H9 (cell line): ENCODE results near the gene PLXND1. TPM values are rescaled to one million over a fixed set of nuclear protein-coding genes. Genes with fewer than 3 reads are reported as not detected.
A peak's percentile ranks its signal among the peaks of the same experiment; 100 is the strongest.

Experiments
- DNase-seq: peaks from one replicate; pipeline ENCODE4 v3.0.0-alpha.2; 2017
- H2AFZ ChIP-seq: one replicate; pipeline ENCODE4 v1.6.1; 2013; ENCODE audit warnings: mild to moderate bottlenecking, low read length, control low read depth, moderate library complexity
- H2AK5ac ChIP-seq: 2 replicates; pipeline ENCODE4 v1.6.1; 2013; ENCODE audit warnings: low read length, control low read depth, mixed read lengths; ENCODE audit not compliant: insufficient read length
- H2BK120ac ChIP-seq: one replicate; pipeline ENCODE4 v1.6.1; 2013; ENCODE audit warnings: low read depth, mild to moderate bottlenecking, low read length, control low read depth, inconsistent platforms; ENCODE audit not compliant: poor library complexity, severe bottlenecking
- H2BK12ac ChIP-seq: 2 replicates; pipeline ENCODE4 v1.6.1; 2013; ENCODE audit warnings: low read length, control low read depth, mixed read lengths, low read depth; ENCODE audit not compliant: insufficient read length
- H2BK15ac ChIP-seq: 2 replicates; pipeline ENCODE4 v1.6.1; 2013; ENCODE audit warnings: low read depth, low read length, control low read depth
- H2BK20ac ChIP-seq: one replicate; pipeline ENCODE4 v1.6.1; 2013; ENCODE audit warnings: low read depth, mild to moderate bottlenecking, low read length, control low read depth, inconsistent platforms; ENCODE audit not compliant: poor library complexity, severe bottlenecking
- H2BK5ac ChIP-seq: 2 replicates; pipeline ENCODE4 v1.6.1; 2013; ENCODE audit warnings: low read length, control low read depth, mixed read lengths; ENCODE audit not compliant: insufficient read length
- H3K14ac ChIP-seq: 2 replicates; pipeline ENCODE4 v1.6.1; 2013; ENCODE audit warnings: low read length, control low read depth; ENCODE audit not compliant: insufficient read depth
- H3K18ac ChIP-seq: 2 replicates; pipeline ENCODE4 v1.6.1; 2013; ENCODE audit warnings: low read depth, mild to moderate bottlenecking, mixed read lengths, low read length, control low read depth; ENCODE audit not compliant: insufficient read length
- H3K23ac ChIP-seq: 2 replicates; pipeline ENCODE4 v1.6.1; 2013; ENCODE audit warnings: low read length, control low read depth, mixed read lengths, low read depth; ENCODE audit not compliant: insufficient read length
- H3K23me2 ChIP-seq: 2 replicates; pipeline ENCODE4 v1.6.1; 2013; ENCODE audit warnings: low read depth, mild to moderate bottlenecking, mixed read lengths, low read length, control low read depth; ENCODE audit not compliant: insufficient read length, poor library complexity, severe bottlenecking
- H3K27ac ChIP-seq: 2 replicates; pipeline ENCODE4 v1.5.1; 2013; ENCODE audit warnings: low read length, control low read depth, mixed read lengths, low read depth; ENCODE audit not compliant: insufficient read length
- H3K27me3 ChIP-seq: 2 replicates; pipeline ENCODE4 v1.6.1; 2013; ENCODE audit warnings: low read length, control low read depth, inconsistent platforms; ENCODE audit not compliant: insufficient read depth
- H3K4ac ChIP-seq: 2 replicates; pipeline ENCODE4 v1.6.1; 2013; ENCODE audit warnings: low read depth, mild to moderate bottlenecking, control low read depth, inconsistent platforms, low read length, moderate library complexity
- H3K4me1 ChIP-seq: 2 replicates; pipeline ENCODE4 v1.6.1; 2013; ENCODE audit warnings: low read length, control low read depth, inconsistent platforms; ENCODE audit not compliant: insufficient read depth
- H3K4me2 ChIP-seq: 2 replicates; pipeline ENCODE4 v1.6.1; 2013; ENCODE audit warnings: low read length, control low read depth, mixed read lengths; ENCODE audit not compliant: insufficient read length, insufficient read depth
- H3K56ac ChIP-seq: 2 replicates; pipeline ENCODE4 v1.6.1; 2013; ENCODE audit warnings: low read depth, mild to moderate bottlenecking, mixed read lengths, low read length, control low read depth; ENCODE audit not compliant: insufficient read length
- H3K79me1 ChIP-seq: 2 replicates; pipeline ENCODE4 v1.6.1; 2013; ENCODE audit warnings: low read depth, mild to moderate bottlenecking, moderate library complexity, low read length, control low read depth, inconsistent platforms; ENCODE audit not compliant: insufficient read depth, poor library complexity, severe bottlenecking
- H3K79me2 ChIP-seq: 2 replicates; pipeline ENCODE4 v1.6.1; 2013; ENCODE audit warnings: low read length, control low read depth, inconsistent platforms; ENCODE audit not compliant: insufficient read depth
- H3K9ac ChIP-seq: 2 replicates; pipeline ENCODE4 v1.6.1; 2013; ENCODE audit warnings: low read length, control low read depth, mixed read lengths; ENCODE audit not compliant: insufficient read length; ENCODE audit errors: extremely low read depth
- H3K9me3 ChIP-seq: one replicate; pipeline ENCODE4 v1.6.1; 2013; ENCODE audit warnings: low read depth, low read length, inconsistent platforms; ENCODE audit not compliant: control insufficient read depth
- H3T11ph ChIP-seq: one replicate; pipeline ENCODE4 v1.6.1; 2013; ENCODE audit warnings: mild to moderate bottlenecking, low read length, control low read depth, inconsistent platforms
- H4K20me1 ChIP-seq: one replicate; pipeline ENCODE4 v1.6.1; 2013; ENCODE audit not compliant: control insufficient read depth, insufficient read length, insufficient read depth
- H4K5ac ChIP-seq: 2 replicates; pipeline ENCODE4 v1.6.1; 2013; ENCODE audit warnings: low read depth, mild to moderate bottlenecking, mixed read lengths, low read length, control low read depth; ENCODE audit not compliant: insufficient read length
- H4K8ac ChIP-seq: replicated peaks from 2 replicates; pipeline ENCODE4 v1.6.1; 2013; ENCODE audit warnings: low read length, control low read depth, mixed read lengths, low read depth; ENCODE audit not compliant: insufficient read length
- H4K91ac ChIP-seq: 2 replicates; pipeline ENCODE4 v1.6.1; 2013; ENCODE audit warnings: low read depth, mild to moderate bottlenecking, moderate library complexity, mixed read lengths, low read length, control low read depth; ENCODE audit not compliant: insufficient read length
- H3K27ac Mint-ChIP-seq, 3 experiments: 2 replicates in 2 of 3; 3 replicates in 1 of 3; pipeline ENCODE4 v1.8.0; 2020 to 2021; ENCODE audit warnings: mixed read lengths in 3 of 3, mild to moderate bottlenecking in 1 of 3, moderate library complexity in 1 of 3
- H3K27me3 Mint-ChIP-seq: 2 replicates; pipeline ENCODE4 v1.8.0; 2021; ENCODE audit warnings: low read depth, mild to moderate bottlenecking, moderate library complexity, mixed read lengths
- H3K36me3 Mint-ChIP-seq, 3 experiments: 2 replicates in 2 of 3; 3 replicates in 1 of 3; pipeline ENCODE4 v1.8.0; 2020 to 2021; ENCODE audit warnings: low read depth in 3 of 3, mixed read lengths in 3 of 3; ENCODE audit not compliant: insufficient read depth in 1 of 3
- H3K4me1 Mint-ChIP-seq, 2 experiments: 2 replicates each; pipeline ENCODE4 v1.8.0; 2020; ENCODE audit warnings: mixed read lengths in 2 of 2
- H3K4me3 Mint-ChIP-seq, 2 experiments: 2 replicates in 1 of 2; 3 replicates in 1 of 2; pipeline ENCODE4 v1.8.0; 2020 to 2021; ENCODE audit warnings: mild to moderate bottlenecking in 2 of 2, mixed read lengths in 2 of 2, moderate library complexity in 1 of 2
- H3K9me3 Mint-ChIP-seq, 2 experiments: 2 replicates in 1 of 2; 3 replicates in 1 of 2; pipeline ENCODE4 v1.8.0; 2020; ENCODE audit warnings: mild to moderate bottlenecking in 2 of 2, mixed read lengths in 2 of 2, moderate library complexity in 1 of 2
- WGBS: extraction: QIAGEN DNeasy Blood & Tissue Kit; methylation state at CpG from one replicate; pipeline ENCODE4 v1.1.7; 2013; ENCODE audit warnings: missing lambda C conversion rate, low lambda C conversion rate, mixed read lengths; ENCODE audit not compliant: insufficient read length; ENCODE audit errors: extremely low coverage; 5-methylcytosine and 5-hydroxymethylcytosine counted together
- total RNA-seq: library from RNA; stranded (reverse); gene quantifications from 2 replicates; pipeline ENCODE4 v1.2.1, GENCODE V29; 2021
- TF ChIP-seq, protein P1 (sequence below): fragments of 200-600 bp; sonication (generic); conservative IDR thresholded peaks from 3 replicates; pipeline ENCODE4 v1.8.0; 2021; ENCODE audit warnings: antibody characterized with exemption, mild to moderate bottlenecking

PLXND1 gene
- total RNA-seq, 1 experiment from 2014 or later: 50.9 TPM

DNA sequence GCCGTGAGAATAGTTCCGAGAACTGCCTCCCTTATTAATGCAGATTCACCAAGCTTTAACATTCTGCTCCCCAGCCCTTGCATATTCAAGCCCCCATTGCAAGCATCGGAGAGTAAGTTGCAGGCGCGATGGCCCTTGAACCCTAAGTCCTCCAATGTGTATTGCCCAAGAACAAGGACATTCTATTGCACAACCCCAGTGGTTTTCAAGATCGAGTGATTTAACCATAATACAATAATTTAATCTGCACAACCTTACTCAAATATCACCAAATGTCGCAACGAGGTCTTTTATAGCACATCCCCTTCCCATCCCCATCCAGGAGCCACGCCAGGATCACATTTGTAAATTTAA is 21.7 kb upstream of the PLXND1 start:
- Histone ChIP-seq H2AFZ (no peak overlapping the region), H2BK12ac (no peak overlapping the region), H3K9ac (peak overlapping the region; percentile 10)

More for the DNA sequence above, 21.7 kb upstream of the PLXND1 start:
- H3K4me1 ChIP-seq: peaks cover 6% of the 10 kb centered on the region; the same call in 1 of the 2 replicates
- H4K8ac ChIP-seq: no peak overlapping the region
- no peaks in the 10 kb centered on the region for H4K20me1 ChIP-seq
- TF ChIP-seq, protein P1, sequence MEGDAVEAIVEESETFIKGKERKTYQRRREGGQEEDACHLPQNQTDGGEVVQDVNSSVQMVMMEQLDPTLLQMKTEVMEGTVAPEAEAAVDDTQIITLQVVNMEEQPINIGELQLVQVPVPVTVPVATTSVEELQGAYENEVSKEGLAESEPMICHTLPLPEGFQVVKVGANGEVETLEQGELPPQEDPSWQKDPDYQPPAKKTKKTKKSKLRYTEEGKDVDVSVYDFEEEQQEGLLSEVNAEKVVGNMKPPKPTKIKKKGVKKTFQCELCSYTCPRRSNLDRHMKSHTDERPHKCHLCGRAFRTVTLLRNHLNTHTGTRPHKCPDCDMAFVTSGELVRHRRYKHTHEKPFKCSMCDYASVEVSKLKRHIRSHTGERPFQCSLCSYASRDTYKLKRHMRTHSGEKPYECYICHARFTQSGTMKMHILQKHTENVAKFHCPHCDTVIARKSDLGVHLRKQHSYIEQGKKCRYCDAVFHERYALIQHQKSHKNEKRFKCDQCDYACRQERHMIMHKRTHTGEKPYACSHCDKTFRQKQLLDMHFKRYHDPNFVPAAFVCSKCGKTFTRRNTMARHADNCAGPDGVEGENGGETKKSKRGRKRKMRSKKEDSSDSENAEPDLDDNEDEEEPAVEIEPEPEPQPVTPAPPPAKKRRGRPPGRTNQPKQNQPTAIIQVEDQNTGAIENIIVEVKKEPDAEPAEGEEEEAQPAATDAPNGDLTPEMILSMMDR: no peak
- H2BK5ac ChIP-seq: no peak overlapping the region
- H4K5ac ChIP-seq: no peak overlapping the region
- no peaks in the 10 kb centered on the region for H3K79me2 ChIP-seq
- Mint-ChIP-seq H3K27ac (peak overlapping the region in 2 of 3 experiments; percentile 1 to 23; a peak in 1 of 7 replicates), H3K36me3 (no peaks in the 10 kb centered on the region; a peak in 1 of 7 replicates), H3K27me3 (no peaks in the 10 kb centered on the region), H3K4me1 (peaks cover 17 to 23% of the 10 kb centered on the region in 2 experiments), H3K4me3 (peak overlapping the region; percentile 91 to 94), H3K9me3 (no peaks in the 10 kb centered on the region; a peak in 1 of 5 replicates)
- no peaks in the 10 kb centered on the region for H3K79me1 ChIP-seq
- no peak overlapping the region for H3K56ac ChIP-seq
- H3K27ac ChIP-seq: peak overlapping the region; percentile 3
- H2BK20ac ChIP-seq: no peak overlapping the region
- H2BK15ac ChIP-seq: no peak overlapping the region
- H2BK120ac ChIP-seq: no peak overlapping the region
- no peak overlapping the region for H3K18ac ChIP-seq
- WGBS: no CpG with 5 or more reads among the region's 9 CpGs
- H2AK5ac ChIP-seq: no peak overlapping the region
- H3T11ph ChIP-seq: no peak overlapping the region
- H3K27me3 ChIP-seq: no peaks in the 10 kb centered on the region
- no peak overlapping the region for H3K23ac ChIP-seq
- H3K23me2 ChIP-seq: peaks cover 8% of the 10 kb centered on the region
- H3K9me3 ChIP-seq: no peaks in the 10 kb centered on the region
- H3K4ac ChIP-seq: no peak overlapping the region
- peak overlapping the region; percentile 54 for H3K4me2 ChIP-seq
- no peak for DNase-seq
- no peak overlapping the region for H3K14ac ChIP-seq
- H4K91ac ChIP-seq: no peak overlapping the region
